Endometrial microvascular endothelial cells (primary cell): ENCODE measurements around the gene KIF6. TPM values are rescaled to one million over a fixed set of nuclear protein-coding genes. Genes with fewer than 3 reads are reported as not detected.
"Not testable (repeated sequence)": the region's sequence is repeated elsewhere in the genome, so short reads cannot be mapped to it uniquely, and the experiment has no call there.

Source experiments
- in situ Hi-C: cut with HindIII; loops from 2 replicates; pipeline ENCODE4 v1.10.0; 2017; ENCODE audit warnings: low sequenced_read_pairs, low pct_unique_long_range_greater_than_20kb; ENCODE audit errors: inconsistent ontology term
- total RNA-seq: library from RNA; depleted of rRNA; stranded (reverse); fragments of >200 nt; gene quantifications from one replicate; pipeline ENCODE4 v1.2.3, GENCODE V29; 2015; ENCODE audit errors: inconsistent ontology term

Gene KIF6
- total RNA-seq, 1 donor from 2014 or later = not detected

DNA sequence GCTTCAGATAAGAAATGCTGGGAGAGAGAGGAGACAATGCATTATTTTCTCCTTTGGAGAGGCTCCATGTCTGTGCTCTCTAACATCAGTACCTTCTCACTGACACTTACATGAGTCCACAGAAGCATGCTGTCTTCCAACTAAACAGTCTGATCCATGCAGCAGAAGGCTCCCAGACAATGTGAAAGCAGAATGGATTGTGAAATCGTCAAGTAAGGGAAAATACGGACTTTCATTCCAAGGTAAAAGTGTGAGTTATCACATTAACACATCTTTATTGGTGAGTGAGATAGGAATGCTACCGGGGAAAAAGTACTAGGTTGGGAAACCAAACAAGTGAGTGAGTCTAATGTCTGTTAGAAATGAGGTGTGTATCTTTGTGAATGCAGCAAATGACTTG lies 235.1 kb downstream of the KIF6 start:
- in situ Hi-C loops = no loop called here

- in situ Hi-C loops = no loop called here
These were observed 236.8 kb downstream of the KIF6 start for GRCh38 chr6:39488255-39488879.

GRCh38 chr6:39484276-39484675 lies 240.9 kb downstream of the KIF6 start:
- in situ Hi-C loops = no loop called here

DNA sequence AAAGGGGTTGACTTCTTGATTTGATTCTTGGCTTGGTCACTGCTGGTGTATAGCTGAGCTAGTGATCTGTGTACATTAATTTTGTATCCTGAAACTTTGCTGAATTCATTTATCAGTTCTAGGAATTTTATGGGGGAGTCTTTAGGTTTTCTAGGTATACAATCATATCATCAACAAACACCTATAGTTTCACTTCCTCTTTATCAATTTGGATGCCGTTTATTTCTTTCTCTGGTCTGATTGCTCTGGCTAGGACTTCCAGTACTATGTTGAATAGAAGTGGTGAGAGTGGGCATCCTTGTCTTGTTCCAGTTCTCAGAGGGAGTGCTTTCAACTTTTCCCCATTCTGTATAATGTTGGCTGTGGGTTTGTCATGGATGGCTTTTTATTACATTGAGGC lies 245.4 kb downstream of the KIF6 start:
- in situ Hi-C loops = not testable (repeated sequence)

DNA sequence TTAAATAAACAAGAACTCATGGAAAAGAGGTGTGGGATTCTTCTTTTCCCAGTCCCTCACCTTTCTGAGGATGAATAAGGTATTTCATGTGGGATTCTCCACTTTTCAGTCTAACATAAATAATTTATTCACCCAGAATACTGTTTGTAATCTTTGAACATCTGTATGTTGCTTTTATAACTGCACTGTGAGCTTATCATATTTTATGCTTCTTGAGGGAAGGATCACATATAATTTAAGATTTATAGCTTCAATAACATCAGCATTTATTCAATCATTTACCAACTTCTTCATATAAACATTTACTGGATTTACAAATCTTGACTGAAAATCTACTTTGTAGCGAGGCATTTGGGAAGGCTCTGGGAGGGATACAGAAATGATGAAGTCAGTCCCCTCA lies 248.5 kb downstream of the KIF6 start:
- in situ Hi-C loops = no loop called here

DNA sequence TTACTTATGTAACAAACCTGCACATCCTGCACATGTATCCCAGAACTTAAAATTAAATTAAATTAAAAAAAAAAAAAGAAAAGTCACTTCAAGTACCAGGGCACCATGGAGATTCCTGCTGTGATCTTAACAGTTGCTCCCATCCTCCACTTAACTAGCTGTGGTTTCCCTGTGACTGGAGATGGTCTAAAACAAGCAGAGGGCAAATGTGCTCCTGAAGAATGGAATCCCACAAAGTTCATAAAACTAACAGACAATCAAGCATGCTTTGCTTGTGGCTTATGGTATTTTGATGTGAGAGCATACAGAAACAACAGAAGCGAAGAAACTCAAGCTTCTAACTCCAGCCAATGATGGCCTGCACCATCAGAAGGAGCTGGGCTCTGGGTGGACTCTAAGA lies 249.1 kb downstream of the KIF6 start:
- in situ Hi-C loops = no loop called here

- in situ Hi-C loops = no loop called here
These were observed 253.1 kb downstream of the KIF6 start for GRCh38 chr6:39471954-39472659.

DNA sequence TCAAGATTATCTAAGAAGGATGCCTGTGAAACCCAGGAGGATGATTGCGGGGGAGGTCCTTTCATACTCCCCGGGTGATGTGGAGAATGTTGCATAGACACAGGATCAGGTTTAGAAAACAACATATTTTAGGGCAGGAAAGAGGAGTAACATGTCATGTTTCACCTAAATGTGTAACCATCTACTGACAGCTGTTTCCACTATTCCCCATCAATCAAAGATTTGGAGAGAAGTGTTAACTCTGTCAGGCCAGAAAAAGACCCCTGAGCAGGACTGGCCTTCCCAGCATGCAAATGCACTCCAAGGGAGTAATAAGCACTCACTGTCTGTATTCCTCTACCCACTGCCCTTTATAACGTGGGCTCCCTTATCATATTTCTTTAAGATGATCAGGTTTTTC lies 254.7 kb downstream of the KIF6 start:
- in situ Hi-C loops = no loop called here

DNA sequence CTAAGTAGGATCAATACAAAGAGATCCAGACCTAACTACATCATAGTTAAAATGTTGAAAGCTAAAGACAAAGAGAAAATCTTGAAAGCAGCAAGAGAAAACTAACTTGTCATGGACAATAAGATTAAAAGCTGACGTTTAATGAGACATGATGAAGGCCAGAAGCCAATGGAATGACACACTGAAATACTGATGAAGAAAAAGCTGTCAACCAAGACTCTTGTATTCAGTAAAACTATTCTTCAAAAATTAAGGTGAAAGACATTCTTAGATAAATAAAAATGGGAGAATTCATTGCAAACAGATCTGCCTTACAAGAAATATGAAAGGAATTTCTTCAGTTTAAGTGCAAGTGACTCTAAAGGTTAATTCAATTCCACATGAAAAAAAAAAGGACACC lies 256.8 kb downstream of the KIF6 start:
- in situ Hi-C loops = no loop called here

GRCh38 chr6:39466631-39467030 lies 258.6 kb downstream of the KIF6 start:
- in situ Hi-C loops = no loop called here

GRCh38 chr6:39465539-39465938 lies 259.7 kb downstream of the KIF6 start:
- in situ Hi-C loops = no loop called here

- in situ Hi-C loops = no loop called here
These were observed 261.1 kb downstream of the KIF6 start for GRCh38 chr6:39464067-39464466.

GRCh38 chr6:39453956-39454524 lies 271.2 kb downstream of the KIF6 start:
- in situ Hi-C loops = no loop called here

DNA sequence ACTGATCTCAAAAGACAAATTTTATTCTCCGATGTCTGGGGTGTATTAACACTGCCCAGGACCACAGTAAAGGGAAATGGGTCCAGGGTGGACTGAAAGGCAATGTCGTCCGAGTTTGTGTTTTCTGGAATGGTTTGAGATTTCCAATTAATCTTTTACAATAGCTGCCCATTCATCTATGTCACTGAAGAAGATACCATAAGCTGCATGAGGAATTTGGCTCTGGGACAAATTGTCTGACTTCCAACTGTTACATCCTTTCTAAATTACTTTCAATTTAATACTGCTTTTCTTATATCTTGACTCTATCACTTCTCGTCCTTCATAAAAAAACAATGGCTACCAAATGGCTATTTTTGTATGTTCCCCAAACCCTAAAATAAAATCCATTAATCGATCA lies 272.0 kb downstream of the KIF6 start:
- in situ Hi-C loops = no loop called here

DNA sequence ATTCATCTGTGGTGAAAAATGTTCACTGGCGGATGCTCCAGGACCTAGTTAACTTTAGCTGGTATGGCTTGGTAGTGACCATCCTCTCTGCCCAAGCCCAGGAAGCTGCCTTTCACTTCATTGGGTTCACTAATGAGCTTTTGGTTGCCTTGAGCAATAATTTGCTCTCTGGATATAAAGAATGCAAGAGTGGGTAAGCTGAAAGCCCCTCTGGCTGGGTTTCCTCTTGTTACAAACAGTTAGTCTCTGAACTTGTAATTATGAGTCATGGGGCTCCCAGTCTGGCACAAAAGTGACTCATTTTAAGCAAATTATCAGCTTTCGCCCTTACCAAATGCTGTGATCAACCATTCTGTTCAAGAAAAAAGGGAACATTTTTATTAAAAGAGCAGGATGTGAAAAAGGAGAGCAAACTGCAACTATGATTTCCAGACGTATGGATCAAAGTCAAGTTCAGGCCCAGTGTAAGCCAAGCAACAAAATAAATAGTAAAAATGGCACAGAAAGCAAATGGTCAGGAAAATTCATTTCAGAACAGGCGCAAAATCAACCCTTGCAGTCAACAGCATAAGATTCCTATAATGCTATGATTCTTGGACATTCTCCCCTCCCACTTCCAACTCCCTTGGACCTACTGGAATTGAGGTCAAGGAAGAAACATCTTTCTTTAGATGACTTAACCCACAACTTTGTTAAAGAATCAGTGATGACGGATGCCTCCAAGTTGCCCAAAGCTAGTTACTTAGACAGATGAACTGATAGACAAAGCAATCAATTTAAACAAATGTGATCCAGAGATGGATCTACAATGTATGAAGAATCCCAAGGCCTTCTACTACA lies 272.7 kb downstream of the KIF6 start:
- in situ Hi-C loops = no loop called here

DNA sequence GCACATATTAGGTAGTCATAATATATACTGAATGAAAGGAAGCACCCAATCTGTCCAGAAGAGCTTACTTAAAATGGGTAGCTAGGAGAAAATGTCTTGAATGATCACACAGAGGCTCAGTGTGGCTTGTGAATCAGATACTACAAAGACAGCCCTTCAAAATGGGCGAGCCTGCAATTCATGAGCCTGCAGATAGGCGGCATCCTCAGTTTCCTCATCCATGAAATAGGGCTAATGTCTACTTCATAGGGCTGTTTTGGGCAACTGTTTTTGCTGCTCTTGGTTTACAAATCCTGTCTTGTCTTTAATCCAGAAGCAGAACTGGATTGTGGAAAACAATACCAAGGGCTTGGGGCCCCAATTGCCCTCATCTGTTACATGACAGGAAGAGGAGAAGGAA lies 273.4 kb downstream of the KIF6 start:
- in situ Hi-C loops = no loop called here

GRCh38 chr6:39449022-39449421 lies 276.2 kb downstream of the KIF6 start:
- in situ Hi-C loops = no loop called here

DNA sequence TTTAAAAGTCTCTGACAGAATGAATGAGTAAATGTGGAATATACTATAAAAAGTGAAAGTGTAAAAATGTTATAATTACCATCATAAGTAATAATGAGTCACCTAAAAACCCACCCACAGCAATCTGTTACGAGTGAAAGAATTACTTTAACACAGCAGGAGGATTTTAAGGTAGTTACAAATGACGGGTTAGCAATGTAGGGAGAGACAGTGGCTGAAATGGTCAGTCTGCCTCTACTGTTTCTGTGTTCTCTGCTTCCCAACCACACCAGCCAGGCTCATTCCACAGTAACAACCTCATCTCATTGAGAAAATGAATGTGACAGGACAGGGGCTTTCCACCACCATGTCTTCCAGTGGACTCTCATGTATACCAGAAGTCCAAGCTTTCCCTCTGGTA lies 278.3 kb downstream of the KIF6 start:
- in situ Hi-C loops = no loop called here

DNA sequence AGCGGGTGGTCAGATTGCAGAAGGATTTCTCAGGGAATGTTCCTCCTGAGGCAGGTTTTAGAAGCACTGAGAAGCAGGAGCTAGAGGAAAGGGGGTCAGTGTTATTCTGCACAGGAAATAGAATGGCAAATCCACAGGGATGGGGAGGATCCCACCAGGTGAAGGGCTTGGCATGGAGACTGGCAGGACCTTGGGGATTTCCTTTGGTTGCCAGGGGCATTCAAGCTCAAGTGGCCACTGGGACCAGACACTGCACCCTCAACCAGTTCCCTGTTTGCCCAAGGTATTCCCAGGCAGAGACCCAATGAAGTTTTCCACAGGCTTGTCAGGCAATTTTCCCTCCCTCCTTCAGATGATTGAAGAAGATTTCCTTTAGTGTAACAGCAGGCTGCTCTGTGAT lies 279.5 kb downstream of the KIF6 start:
- in situ Hi-C loops = no loop called here
